ENCODE results near the gene ADNP2.

Gene ADNP2

DNA sequence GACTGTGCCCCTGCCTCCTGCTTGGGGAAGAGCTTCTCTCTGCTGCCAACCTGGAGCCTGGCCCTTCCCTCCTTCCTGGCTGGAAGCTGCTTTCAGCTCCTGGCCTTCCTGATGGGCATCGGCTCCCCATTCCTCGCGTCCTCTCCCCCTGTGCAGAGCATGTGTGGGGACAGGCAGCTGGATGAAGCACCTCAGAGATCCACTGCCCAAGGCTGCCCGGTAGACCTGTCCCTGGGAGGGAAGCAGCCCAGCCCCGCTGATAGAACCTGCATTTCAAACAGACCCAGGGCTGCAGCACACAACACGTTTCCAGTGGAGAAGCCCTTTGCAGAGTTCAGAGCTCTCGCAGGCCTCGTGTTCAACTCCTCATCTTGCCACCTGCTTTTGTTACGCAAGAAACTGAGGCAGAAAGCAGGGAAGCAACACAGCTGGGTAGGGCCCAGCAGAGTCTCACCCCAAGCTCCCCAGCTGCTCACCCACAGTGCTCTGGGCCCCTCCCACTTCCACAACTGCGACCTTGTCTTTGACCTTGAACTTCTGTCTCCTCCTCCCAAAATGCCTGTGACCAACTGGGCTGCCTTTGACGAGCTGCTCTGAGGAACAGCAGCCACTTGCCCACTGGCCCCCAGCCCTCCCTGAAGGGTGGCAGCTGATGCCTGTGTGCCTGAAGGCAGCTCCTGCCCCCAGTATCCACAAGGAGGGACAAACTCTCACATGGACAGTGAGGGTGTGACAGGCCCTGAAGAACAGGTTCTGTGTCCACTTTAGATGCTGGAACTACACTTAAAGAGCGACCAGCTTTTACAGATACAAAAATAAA, 72.8 kb downstream of the ADNP2 start:
- H3K4me2 ChIP-seq (ENCODE audit: low read length): no peak overlapping the region
- H3K18ac ChIP-seq (ENCODE audit: low read length): no peak overlapping the region
- no peaks in the 10 kb centered on the region for H3K79me2 ChIP-seq (ENCODE audit: control insufficient read depth, insufficient read depth, low read length)
- DNase-seq: no peak
- H3K79me1 ChIP-seq (ENCODE audit: low read length): no peaks in the 10 kb centered on the region
- H3K36me3 ChIP-seq (ENCODE audit: control insufficient read depth, insufficient read depth, low read length): no peaks in the 10 kb centered on the region
- no peak overlapping the region for H2BK120ac ChIP-seq (ENCODE audit: low read depth, low read length)
- no peaks in the 10 kb centered on the region for H3K27me3 ChIP-seq (ENCODE audit: insufficient read depth, low read length, poor library complexity)
- H2BK15ac ChIP-seq (replicated peaks; ENCODE audit: low read depth): no peak overlapping the region
- H3K23ac ChIP-seq (ENCODE audit: low read length): peak overlapping the region; percentile 6
- H4K5ac ChIP-seq (ENCODE audit: low read length): no peak overlapping the region
- no peak overlapping the region for H2BK5ac ChIP-seq (ENCODE audit: low read length)
- H2AK5ac ChIP-seq (ENCODE audit: low read length): no peak overlapping the region
- H3K56ac ChIP-seq (ENCODE audit: low read length): no peak overlapping the region
- H3K27ac ChIP-seq (ENCODE audit: low read depth, low read length): no peak overlapping the region
- no peaks in the 10 kb centered on the region for H3K4me1 ChIP-seq (ENCODE audit: control insufficient read depth, low read depth, low read length)
- H3K9ac ChIP-seq (ENCODE audit: low read length): no peak overlapping the region
- H3K4me3 ChIP-seq (ENCODE audit: low read length): no peak overlapping the region
- no peak overlapping the region for H4K8ac ChIP-seq (ENCODE audit: low read depth, low read length)
- WGBS (ENCODE audit: extremely low coverage, insufficient coverage, low lambda C conversion rate): no CpG with 5 or more reads among the region's 12 CpGs
- no peak overlapping the region for H3K4ac ChIP-seq (ENCODE audit: low read depth, low read length)

DNA sequence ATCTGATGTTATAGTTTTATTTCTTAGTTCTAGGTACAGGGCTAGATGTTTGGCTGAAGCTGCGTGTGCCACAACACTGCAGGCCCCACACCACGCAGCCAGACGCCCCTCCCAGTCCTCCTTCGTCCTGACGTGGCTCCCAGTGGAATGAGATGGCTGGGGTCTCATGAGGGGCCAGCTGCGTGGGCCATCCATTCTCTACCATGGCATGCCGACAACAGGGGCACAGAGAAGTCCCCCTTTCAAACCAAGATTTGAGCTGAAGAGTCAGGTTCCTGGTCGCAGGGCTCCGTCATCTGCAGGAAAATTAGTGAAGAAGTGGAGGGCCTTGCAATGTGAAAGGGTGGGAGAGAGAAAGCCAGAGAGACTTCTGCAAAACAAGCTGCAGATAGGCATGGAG, 73.8 kb downstream of the ADNP2 start:
- Histone ChIP-seq H3K23ac (ENCODE audit: low read length) (no peak overlapping the region), H3K9ac (ENCODE audit: low read length) (no peak overlapping the region), H3K27ac (ENCODE audit: low read depth, low read length) (no peak overlapping the region), H3K18ac (ENCODE audit: low read length) (no peak overlapping the region), H3K36me3 (ENCODE audit: control insufficient read depth, insufficient read depth, low read length) (no peaks in the 10 kb centered on the region), H2BK120ac (ENCODE audit: low read depth, low read length) (no peak overlapping the region), H3K79me1 (ENCODE audit: low read length) (no peaks in the 10 kb centered on the region), H3K56ac (ENCODE audit: low read length) (no peak overlapping the region), H4K8ac (ENCODE audit: low read depth, low read length) (no peak overlapping the region), H2AK5ac (ENCODE audit: low read length) (no peak overlapping the region), H3K27me3 (ENCODE audit: insufficient read depth, low read length, poor library complexity) (no peaks in the 10 kb centered on the region), H3K4ac (ENCODE audit: low read depth, low read length) (no peak overlapping the region), H4K5ac (ENCODE audit: low read length) (no peak overlapping the region), H3K4me2 (ENCODE audit: low read length) (no peak overlapping the region), H3K4me3 (ENCODE audit: low read length) (no peak overlapping the region), H3K4me1 (ENCODE audit: control insufficient read depth, low read depth, low read length) (no peaks in the 10 kb centered on the region), H2BK15ac (replicated peaks; ENCODE audit: low read depth) (no peak overlapping the region), H3K79me2 (ENCODE audit: control insufficient read depth, insufficient read depth, low read length) (no peaks in the 10 kb centered on the region), H2BK5ac (ENCODE audit: low read length) (no peak overlapping the region)
- no CpG with 5 or more reads among the region's 9 CpGs for WGBS (ENCODE audit: extremely low coverage, insufficient coverage, low lambda C conversion rate)
- DNase-seq: no peak

DNA sequence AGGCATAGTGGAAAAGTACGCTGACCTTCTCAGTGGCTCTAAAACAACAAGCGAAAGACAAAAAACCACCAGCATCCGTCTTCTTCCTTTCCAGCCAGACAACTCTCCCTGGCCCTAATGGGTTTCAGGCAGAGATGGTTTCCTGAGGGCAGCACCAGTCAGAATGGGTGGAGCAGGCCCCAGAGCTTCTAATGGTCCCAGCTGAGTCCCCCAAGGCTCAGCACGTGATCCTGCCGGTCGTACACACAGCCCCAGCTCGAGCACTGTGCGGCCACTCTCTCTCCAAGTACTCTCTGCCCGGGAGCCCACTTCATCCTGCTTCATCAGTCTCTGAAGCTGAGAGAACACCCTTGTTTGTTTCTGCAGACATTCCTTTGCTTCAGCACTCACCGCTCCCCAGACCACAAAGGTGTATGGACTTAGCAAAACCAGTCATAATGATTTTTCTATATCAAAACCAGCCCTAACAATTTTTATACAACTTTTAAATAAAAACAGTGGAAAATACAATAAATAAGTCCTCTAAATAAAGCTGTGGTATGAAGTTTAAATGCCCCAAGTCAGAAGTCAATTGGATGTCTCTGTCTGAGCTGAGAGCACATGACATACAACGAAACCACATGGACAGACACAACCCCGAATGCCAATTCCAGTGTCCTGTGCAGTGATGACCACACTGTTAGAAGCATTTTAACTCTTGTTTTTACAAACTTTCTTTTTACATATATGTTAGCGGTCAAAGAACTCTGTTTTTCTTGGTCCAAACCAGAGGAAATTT, 74.4 kb downstream of the ADNP2 start:
- Histone ChIP-seq H2BK15ac (replicated peaks; ENCODE audit: low read depth) (no peak overlapping the region), H3K23ac (ENCODE audit: low read length) (no peak overlapping the region), H2BK5ac (ENCODE audit: low read length) (no peak overlapping the region), H4K5ac (ENCODE audit: low read length) (no peak overlapping the region), H2AK5ac (ENCODE audit: low read length) (no peak overlapping the region), H3K18ac (ENCODE audit: low read length) (no peak overlapping the region), H2BK120ac (ENCODE audit: low read depth, low read length) (no peak overlapping the region), H3K36me3 (ENCODE audit: control insufficient read depth, insufficient read depth, low read length) (no peaks in the 10 kb centered on the region), H3K56ac (ENCODE audit: low read length) (no peak overlapping the region), H4K8ac (ENCODE audit: low read depth, low read length) (no peak overlapping the region), H3K4me2 (ENCODE audit: low read length) (no peak overlapping the region), H3K79me1 (ENCODE audit: low read length) (no peaks in the 10 kb centered on the region), H3K27ac (ENCODE audit: low read depth, low read length) (no peak overlapping the region), H3K27me3 (ENCODE audit: insufficient read depth, low read length, poor library complexity) (no peaks in the 10 kb centered on the region), H3K4me1 (ENCODE audit: control insufficient read depth, low read depth, low read length) (no peaks in the 10 kb centered on the region), H3K4ac (ENCODE audit: low read depth, low read length) (no peak overlapping the region), H3K79me2 (ENCODE audit: control insufficient read depth, insufficient read depth, low read length) (no peaks in the 10 kb centered on the region), H3K4me3 (ENCODE audit: low read length) (no peak overlapping the region), H3K9ac (ENCODE audit: low read length) (no peak overlapping the region)
- WGBS (ENCODE audit: extremely low coverage, insufficient coverage, low lambda C conversion rate): no CpG with 5 or more reads among the region's 13 CpGs
- no peak for DNase-seq

DNA sequence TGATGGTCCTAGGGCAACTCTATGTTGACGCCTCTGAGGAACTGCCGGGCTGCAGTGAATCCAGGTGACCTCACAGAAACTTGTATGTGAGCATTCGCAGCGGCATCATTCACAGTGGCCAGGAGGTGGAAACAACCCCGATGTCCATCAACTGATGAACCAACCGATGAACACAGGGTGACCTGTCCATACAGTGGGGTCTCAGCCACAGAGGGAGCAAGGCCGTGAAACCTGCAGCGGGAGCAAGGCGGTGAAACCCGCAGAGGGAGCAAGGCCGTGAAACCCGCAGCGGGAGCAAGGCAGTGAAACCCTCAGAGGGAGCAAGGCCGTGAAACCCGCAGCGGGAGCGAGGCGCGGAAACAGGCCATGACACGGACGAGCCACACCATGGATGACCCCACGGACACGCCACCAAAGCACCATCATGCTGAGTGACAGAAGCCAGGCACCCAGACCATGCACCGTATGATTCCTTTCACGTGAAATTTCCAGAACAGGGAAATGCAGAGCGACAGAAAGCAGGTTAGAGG, 75.2 kb downstream of the ADNP2 start:
- Histone ChIP-seq H3K27me3 (ENCODE audit: insufficient read depth, low read length, poor library complexity) (no peaks in the 10 kb centered on the region), H4K5ac (ENCODE audit: low read length) (no peak overlapping the region), H2AK5ac (ENCODE audit: low read length) (no peak overlapping the region), H3K23ac (ENCODE audit: low read length) (no peak overlapping the region), H3K18ac (ENCODE audit: low read length) (no peak overlapping the region), H3K36me3 (ENCODE audit: control insufficient read depth, insufficient read depth, low read length) (no peaks in the 10 kb centered on the region), H2BK15ac (replicated peaks; ENCODE audit: low read depth) (no peak overlapping the region), H3K4me1 (ENCODE audit: control insufficient read depth, low read depth, low read length) (no peaks in the 10 kb centered on the region), H3K4me3 (ENCODE audit: low read length) (no peak overlapping the region), H4K8ac (ENCODE audit: low read depth, low read length) (no peak overlapping the region), H2BK120ac (ENCODE audit: low read depth, low read length) (no peak overlapping the region), H3K4ac (ENCODE audit: low read depth, low read length) (no peak overlapping the region), H3K79me1 (ENCODE audit: low read length) (no peaks in the 10 kb centered on the region), H3K56ac (ENCODE audit: low read length) (no peak overlapping the region), H3K4me2 (ENCODE audit: low read length) (no peak overlapping the region), H3K9ac (ENCODE audit: low read length) (no peak overlapping the region), H3K27ac (ENCODE audit: low read depth, low read length) (no peak overlapping the region), H3K79me2 (ENCODE audit: control insufficient read depth, insufficient read depth, low read length) (no peaks in the 10 kb centered on the region), H2BK5ac (ENCODE audit: low read length) (no peak overlapping the region)
- DNase-seq: no peak
- WGBS (ENCODE audit: extremely low coverage, insufficient coverage, low lambda C conversion rate): no CpG with 5 or more reads among the region's 26 CpGs

DNA sequence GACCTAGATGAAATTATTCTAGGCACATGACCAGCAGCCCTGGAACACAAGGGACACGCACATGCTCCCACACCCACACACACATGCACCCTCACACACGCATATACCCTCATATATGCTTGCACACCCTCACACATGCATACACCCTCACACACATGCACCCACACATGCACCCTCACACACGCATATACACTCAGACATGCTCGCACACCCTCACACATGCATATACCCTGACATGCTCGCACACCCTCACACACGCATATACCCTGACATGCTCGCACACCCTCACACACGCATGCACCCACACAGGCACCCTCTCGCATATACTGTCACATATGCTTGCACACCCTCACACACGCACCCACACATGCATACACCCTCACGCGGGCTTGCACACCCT, 76.5 kb downstream of the ADNP2 start:
- no peak overlapping the region for H2BK120ac ChIP-seq (ENCODE audit: low read depth, low read length)
- H3K9ac ChIP-seq (ENCODE audit: low read length): no peak overlapping the region
- no peak overlapping the region for H3K4me2 ChIP-seq (ENCODE audit: low read length)
- no peaks in the 10 kb centered on the region for H3K36me3 ChIP-seq (ENCODE audit: control insufficient read depth, insufficient read depth, low read length)
- H3K4ac ChIP-seq (ENCODE audit: low read depth, low read length): no peak overlapping the region
- no CpG with 5 or more reads among the region's 12 CpGs for WGBS (ENCODE audit: extremely low coverage, insufficient coverage, low lambda C conversion rate)
- H2BK15ac ChIP-seq (replicated peaks; ENCODE audit: low read depth): no peak overlapping the region
- no peak overlapping the region for H3K27ac ChIP-seq (ENCODE audit: low read depth, low read length)
- no peaks in the 10 kb centered on the region for H3K79me1 ChIP-seq (ENCODE audit: low read length)
- H3K18ac ChIP-seq (ENCODE audit: low read length): no peak overlapping the region
- H3K4me1 ChIP-seq (ENCODE audit: control insufficient read depth, low read depth, low read length): no peaks in the 10 kb centered on the region
- H4K5ac ChIP-seq (ENCODE audit: low read length): no peak overlapping the region
- H3K23ac ChIP-seq (ENCODE audit: low read length): no peak overlapping the region
- H2BK5ac ChIP-seq (ENCODE audit: low read length): no peak overlapping the region
- no peak for DNase-seq
- H3K27me3 ChIP-seq (ENCODE audit: insufficient read depth, low read length, poor library complexity): no peaks in the 10 kb centered on the region
- no peak overlapping the region for H3K4me3 ChIP-seq (ENCODE audit: low read length)
- no peak overlapping the region for H4K8ac ChIP-seq (ENCODE audit: low read depth, low read length)
- H2AK5ac ChIP-seq (ENCODE audit: low read length): no peak overlapping the region
- no peaks in the 10 kb centered on the region for H3K79me2 ChIP-seq (ENCODE audit: control insufficient read depth, insufficient read depth, low read length)
- no peak overlapping the region for H3K56ac ChIP-seq (ENCODE audit: low read length)

Measured in mesendoderm (in vitro differentiated cells).